Astrocyte (in vitro differentiated cells and primary cell): ENCODE measurements around the gene SHISAL1. TPM values are rescaled to one million over a fixed set of nuclear protein-coding genes. Genes with fewer than 3 reads are reported as not detected.

ENCODE experiments used
- DNase-seq: peaks from one replicate; pipeline ENCODE4 v3.0.0-alpha.2; 2010; ENCODE audit warnings: low read depth
- FAIRE-seq: peaks from 2 replicates; lab custom pipeline; 2011; peaks lifted over from hg19 to GRCh38; lab: Jason Lieb, UNC
- H2AFZ ChIP-seq: 2 replicates; pipeline ENCODE4 v1.6.0; 2012; ENCODE audit warnings: low read depth, low read length, inconsistent platforms
- H3K27ac ChIP-seq: 2 replicates; pipeline ENCODE4 v1.5.1; 2011; ENCODE audit warnings: low read depth, low read length, inconsistent platforms
- H3K27me3 ChIP-seq: 2 replicates; pipeline ENCODE4 v1.6.0; 2011; ENCODE audit warnings: low read length, inconsistent platforms; ENCODE audit not compliant: insufficient read depth
- H3K36me3 ChIP-seq: 2 replicates; pipeline ENCODE4 v1.5.1; 2011; ENCODE audit warnings: low read length, inconsistent platforms; ENCODE audit not compliant: insufficient read depth
- H3K4me1 ChIP-seq: 2 replicates; pipeline ENCODE4 v1.5.1; 2011; ENCODE audit warnings: low read length, inconsistent platforms; ENCODE audit not compliant: insufficient read depth
- H3K4me2 ChIP-seq: 2 replicates; pipeline ENCODE4 v1.6.0; 2012; ENCODE audit warnings: low read length, inconsistent platforms
- H3K4me3 ChIP-seq: 2 replicates; pipeline ENCODE4 v1.5.1; 2011; ENCODE audit warnings: low read depth, mild to moderate bottlenecking, low read length, inconsistent platforms; ENCODE audit not compliant: insufficient read depth
- H3K79me2 ChIP-seq: 2 replicates; pipeline ENCODE4 v1.6.0; 2012; ENCODE audit warnings: mild to moderate bottlenecking, low read length, inconsistent platforms; ENCODE audit not compliant: insufficient read depth
- H3K9ac ChIP-seq: 2 replicates; pipeline ENCODE4 v1.6.0; 2012; ENCODE audit warnings: mild to moderate bottlenecking, low read length, inconsistent platforms
- H3K9me3 ChIP-seq: 2 replicates; pipeline ENCODE4 v1.5.1; 2012; ENCODE audit warnings: low read depth, mild to moderate bottlenecking, low read length, inconsistent platforms; ENCODE audit not compliant: insufficient read depth
- H4K20me1 ChIP-seq: 2 replicates; pipeline ENCODE4 v1.6.0; 2012; ENCODE audit warnings: low read length, inconsistent platforms; ENCODE audit not compliant: insufficient read depth
- H3K27ac Mint-ChIP-seq: one replicate; pipeline ENCODE4 v1.8.0; 2021; ENCODE audit warnings: mild to moderate bottlenecking, mixed read lengths; ENCODE audit not compliant: unreplicated experiment
- H3K27me3 Mint-ChIP-seq: one replicate; pipeline ENCODE4 v1.8.0; 2021; ENCODE audit warnings: low read depth, mixed read lengths; ENCODE audit not compliant: unreplicated experiment
- H3K36me3 Mint-ChIP-seq: one replicate; pipeline ENCODE4 v1.8.0; 2021; ENCODE audit warnings: low read depth, mixed read lengths; ENCODE audit not compliant: unreplicated experiment
- H3K4me1 Mint-ChIP-seq: one replicate; pipeline ENCODE4 v1.8.0; 2021; ENCODE audit warnings: low read depth, mixed read lengths; ENCODE audit not compliant: unreplicated experiment
- H3K4me3 Mint-ChIP-seq: one replicate; pipeline ENCODE4 v1.8.0; 2021; ENCODE audit warnings: mild to moderate bottlenecking, moderate library complexity, mixed read lengths; ENCODE audit not compliant: unreplicated experiment
- H3K9me3 Mint-ChIP-seq: one replicate; pipeline ENCODE4 v1.8.0; 2021; ENCODE audit warnings: mild to moderate bottlenecking, mixed read lengths; ENCODE audit not compliant: unreplicated experiment
- CTCF ChIP-seq: IDR thresholded peaks from 2 replicates; pipeline ENCODE4 v1.5.1; 2011; ENCODE audit warnings: low read depth, mild to moderate bottlenecking, inconsistent platforms, low read length, moderate library complexity; ENCODE audit not compliant: insufficient read depth
- EZH2 ChIP-seq: IDR thresholded peaks from 2 replicates; pipeline ENCODE4 v1.6.1; 2012; ENCODE audit warnings: mild to moderate bottlenecking, low read length, inconsistent platforms; ENCODE audit not compliant: insufficient read depth
- total RNA-seq: library from RNA; stranded (reverse); gene quantifications from 2 replicates; pipeline ENCODE4 v1.2.1, GENCODE V29; 2021

SHISAL1 gene
- total RNA-seq, 1 donor from 2014 or later = 0.36 TPM

- Mint-ChIP-seq H3K27ac (no peak overlapping the region), H3K4me1 (no peaks in the 10 kb centered on the region), H3K9me3 (peaks cover 7% of the 10 kb centered on the region), H3K36me3 (no peaks in the 10 kb centered on the region), H3K4me3 (no peak overlapping the region), H3K27me3 (peaks cover 30% of the 10 kb centered on the region)
- Histone ChIP-seq H3K4me1 (no peaks in the 10 kb centered on the region), H3K9me3 (peaks cover 3% of the 10 kb centered on the region), H3K4me3 (no peak overlapping the region), H2AFZ (no peak overlapping the region), H3K27me3 (peaks cover 4% of the 10 kb centered on the region), H4K20me1 (no peaks in the 10 kb centered on the region), H3K36me3 (no peaks in the 10 kb centered on the region), H3K79me2 (no peaks in the 10 kb centered on the region), H3K4me2 (no peak overlapping the region), H3K27ac (no peak overlapping the region), H3K9ac (no peak overlapping the region)
- TF ChIP-seq CTCF (no peak), EZH2 (no peak)
- no peak for FAIRE-seq
- DNase-seq = no peak
Measured at GRCh38 chr22:44261861-44262595, 50.7 kb downstream of the SHISAL1 start.

GRCh38 chr22:44261164-44261860 is 51.4 kb downstream of the SHISAL1 start:
- Histone ChIP-seq H3K9ac (no peak overlapping the region), H3K4me3 (no peak overlapping the region), H3K27me3 (peaks cover 7% of the 10 kb centered on the region), H4K20me1 (no peaks in the 10 kb centered on the region), H3K27ac (no peak overlapping the region), H3K4me2 (no peak overlapping the region), H3K36me3 (no peaks in the 10 kb centered on the region), H3K9me3 (peaks cover 3% of the 10 kb centered on the region), H2AFZ (no peak overlapping the region), H3K79me2 (no peaks in the 10 kb centered on the region), H3K4me1 (no peaks in the 10 kb centered on the region)
- DNase-seq = no peak
- TF ChIP-seq EZH2 (no peak), CTCF (no peak)
- no peak overlapping the region for H3K4me3 Mint-ChIP-seq
- no peaks in the 10 kb centered on the region for H3K4me1 Mint-ChIP-seq
- peaks cover 10% of the 10 kb centered on the region for H3K9me3 Mint-ChIP-seq
- H3K27ac Mint-ChIP-seq = no peak overlapping the region
- H3K36me3 Mint-ChIP-seq = no peaks in the 10 kb centered on the region
- FAIRE-seq = no peak
- peaks cover 32% of the 10 kb centered on the region for H3K27me3 Mint-ChIP-seq
